Measurements from ENCODE around the gene MPHOSPH10. TPM values are rescaled to one million over a fixed set of nuclear protein-coding genes. Genes with fewer than 3 reads are reported as not detected.

Gene MPHOSPH10
- total and polyA plus RNA-seq, 2 of the 13 experiments (the other 11 are each of a cell fraction or from before 2014, with no cell fraction given): 37.8 to 137 TPM

DNA sequence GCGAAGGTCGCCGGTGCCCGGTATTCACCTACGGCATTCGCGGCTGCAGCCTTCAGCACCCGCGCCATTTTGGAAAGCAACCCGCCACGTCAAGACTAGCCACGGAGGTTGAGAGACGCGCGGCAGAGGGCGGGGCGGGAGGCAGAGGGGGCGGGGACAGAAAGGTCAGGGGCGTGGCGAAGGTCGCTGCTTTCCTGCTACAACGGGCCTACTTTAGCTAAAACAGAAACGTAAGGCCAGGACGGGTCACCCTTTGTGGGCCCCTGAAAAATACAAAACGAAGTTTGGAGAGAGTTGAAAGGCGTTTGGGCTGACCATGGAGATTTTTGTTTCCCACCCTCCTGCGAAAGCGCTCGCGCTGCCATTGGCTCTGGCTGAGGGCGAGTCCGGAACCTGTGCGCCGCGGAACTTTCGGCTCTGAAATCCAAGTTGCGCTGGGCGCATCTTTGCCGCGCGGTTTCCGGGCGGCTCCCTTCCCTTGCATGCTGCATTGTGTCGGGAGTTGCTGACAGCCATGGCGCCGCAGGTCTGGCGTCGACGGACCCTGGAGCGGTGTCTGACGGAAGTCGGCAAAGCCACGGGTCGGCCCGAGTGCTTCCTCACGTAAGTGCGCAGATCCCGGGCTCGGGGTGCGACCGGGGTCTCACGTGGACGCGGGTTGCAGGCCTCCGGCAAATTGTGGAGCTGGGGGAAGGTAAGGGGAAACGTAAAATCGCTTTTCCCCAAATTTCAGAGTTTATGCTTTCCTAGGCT, at the start of gene MPHOSPH10, which contains the start of gene MCEE (continued):
- TF ChIP-seq PAX8 (CRISPR knock-in tag; IDR thresholded peaks at IDR 0.05; ENCODE audit: borderline replicate concordance) (peak; percentile 81; the same call in 1 of the 2 replicates), HNF4G (IDR thresholded peaks at IDR 0.05; ENCODE audit: borderline replicate concordance, low read depth, low read length) (no peak), HNF4G (CRISPR knock-in tag; IDR thresholded peaks at IDR 0.05; ENCODE audit: borderline replicate concordance, low read depth) (peak; percentile 49), KLF13 (CRISPR knock-in tag; IDR thresholded peaks at IDR 0.05) (peak; percentile 90), ZNF343 (CRISPR knock-in tag; IDR thresholded peaks at IDR 0.05) (no peak), ZNF501 (CRISPR knock-in tag; IDR thresholded peaks at IDR 0.05) (peak; percentile 96; the same call in 1 of the 2 replicates), MTF1 (CRISPR knock-in tag; IDR thresholded peaks at IDR 0.05) (peak; percentile 75; the same call in 1 of the 2 replicates), ZNF460 (CRISPR knock-in tag; IDR thresholded peaks at IDR 0.05; ENCODE audit: borderline replicate concordance) (peak; percentile 46; the same call in 1 of the 2 replicates), CHD4 (IDR thresholded peaks at IDR 0.05; ENCODE audit: borderline replicate concordance, low read length) (no peak), HOXA5 (CRISPR knock-in tag; IDR thresholded peaks at IDR 0.05) (peak; percentile 91), ZNF263 (CRISPR knock-in tag; IDR thresholded peaks at IDR 0.05) (peak; percentile 52), MEIS2 (CRISPR knock-in tag; IDR thresholded peaks at IDR 0.05) (peak; percentile 91), KMT2B (CRISPR knock-in tag; IDR thresholded peaks at IDR 0.05) (peak; percentile 92), RBM22 (optimal IDR thresholded peaks at IDR 0.05; ENCODE audit: low read length) (peak; percentile 59), RARG (CRISPR knock-in tag; IDR thresholded peaks at IDR 0.05; ENCODE audit: low read depth) (no peak; the same call in none of the 2 replicates)
- TF ChIP-seq, protein P1, sequence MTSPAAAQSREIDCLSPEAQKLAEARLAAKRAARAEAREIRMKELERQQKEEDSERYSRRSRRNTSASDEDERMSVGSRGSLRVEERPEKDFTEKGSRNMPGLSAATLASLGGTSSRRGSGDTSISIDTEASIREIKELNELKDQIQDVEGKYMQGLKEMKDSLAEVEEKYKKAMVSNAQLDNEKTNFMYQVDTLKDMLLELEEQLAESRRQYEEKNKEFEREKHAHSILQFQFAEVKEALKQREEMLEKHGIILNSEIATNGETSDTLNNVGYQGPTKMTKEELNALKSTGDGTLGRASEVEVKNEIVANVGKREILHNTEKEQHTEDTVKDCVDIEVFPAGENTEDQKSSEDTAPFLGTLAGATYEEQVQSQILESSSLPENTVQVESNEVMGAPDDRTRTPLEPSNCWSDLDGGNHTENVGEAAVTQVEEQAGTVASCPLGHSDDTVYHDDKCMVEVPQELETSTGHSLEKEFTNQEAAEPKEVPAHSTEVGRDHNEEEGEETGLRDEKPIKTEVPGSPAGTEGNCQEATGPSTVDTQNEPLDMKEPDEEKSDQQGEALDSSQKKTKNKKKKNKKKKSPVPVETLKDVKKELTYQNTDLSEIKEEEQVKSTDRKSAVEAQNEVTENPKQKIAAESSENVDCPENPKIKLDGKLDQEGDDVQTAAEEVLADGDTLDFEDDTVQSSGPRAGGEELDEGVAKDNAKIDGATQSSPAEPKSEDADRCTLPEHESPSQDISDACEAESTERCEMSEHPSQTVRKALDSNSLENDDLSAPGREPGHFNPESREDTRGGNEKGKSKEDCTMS (CRISPR knock-in tag; conservative IDR thresholded peaks at IDR 0.05): peak; percentile 90
- TF ChIP-seq, protein P2, sequence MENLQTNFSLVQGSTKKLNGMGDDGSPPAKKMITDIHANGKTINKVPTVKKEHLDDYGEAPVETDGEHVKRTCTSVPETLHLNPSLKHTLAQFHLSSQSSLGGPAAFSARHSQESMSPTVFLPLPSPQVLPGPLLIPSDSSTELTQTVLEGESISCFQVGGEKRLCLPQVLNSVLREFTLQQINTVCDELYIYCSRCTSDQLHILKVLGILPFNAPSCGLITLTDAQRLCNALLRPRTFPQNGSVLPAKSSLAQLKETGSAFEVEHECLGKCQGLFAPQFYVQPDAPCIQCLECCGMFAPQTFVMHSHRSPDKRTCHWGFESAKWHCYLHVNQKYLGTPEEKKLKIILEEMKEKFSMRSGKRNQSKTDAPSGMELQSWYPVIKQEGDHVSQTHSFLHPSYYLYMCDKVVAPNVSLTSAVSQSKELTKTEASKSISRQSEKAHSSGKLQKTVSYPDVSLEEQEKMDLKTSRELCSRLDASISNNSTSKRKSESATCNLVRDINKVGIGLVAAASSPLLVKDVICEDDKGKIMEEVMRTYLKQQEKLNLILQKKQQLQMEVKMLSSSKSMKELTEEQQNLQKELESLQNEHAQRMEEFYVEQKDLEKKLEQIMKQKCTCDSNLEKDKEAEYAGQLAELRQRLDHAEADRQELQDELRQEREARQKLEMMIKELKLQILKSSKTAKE (CRISPR knock-in tag; IDR thresholded peaks at IDR 0.05; ENCODE audit: borderline replicate concordance): no peak; the same call in 1 of the 2 replicates
- TF ChIP-seq, protein P3, sequence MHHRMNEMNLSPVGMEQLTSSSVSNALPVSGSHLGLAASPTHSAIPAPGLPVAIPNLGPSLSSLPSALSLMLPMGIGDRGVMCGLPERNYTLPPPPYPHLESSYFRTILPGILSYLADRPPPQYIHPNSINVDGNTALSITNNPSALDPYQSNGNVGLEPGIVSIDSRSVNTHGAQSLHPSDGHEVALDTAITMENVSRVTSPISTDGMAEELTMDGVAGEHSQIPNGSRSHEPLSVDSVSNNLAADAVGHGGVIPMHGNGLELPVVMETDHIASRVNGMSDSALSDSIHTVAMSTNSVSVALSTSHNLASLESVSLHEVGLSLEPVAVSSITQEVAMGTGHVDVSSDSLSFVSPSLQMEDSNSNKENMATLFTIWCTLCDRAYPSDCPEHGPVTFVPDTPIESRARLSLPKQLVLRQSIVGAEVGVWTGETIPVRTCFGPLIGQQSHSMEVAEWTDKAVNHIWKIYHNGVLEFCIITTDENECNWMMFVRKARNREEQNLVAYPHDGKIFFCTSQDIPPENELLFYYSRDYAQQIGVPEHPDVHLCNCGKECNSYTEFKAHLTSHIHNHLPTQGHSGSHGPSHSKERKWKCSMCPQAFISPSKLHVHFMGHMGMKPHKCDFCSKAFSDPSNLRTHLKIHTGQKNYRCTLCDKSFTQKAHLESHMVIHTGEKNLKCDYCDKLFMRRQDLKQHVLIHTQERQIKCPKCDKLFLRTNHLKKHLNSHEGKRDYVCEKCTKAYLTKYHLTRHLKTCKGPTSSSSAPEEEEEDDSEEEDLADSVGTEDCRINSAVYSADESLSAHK (CRISPR knock-in tag; IDR thresholded peaks at IDR 0.05; ENCODE audit: borderline replicate concordance): peak; percentile 59; the same call in 1 of the 2 replicates
- TF ChIP-seq, protein P4, sequence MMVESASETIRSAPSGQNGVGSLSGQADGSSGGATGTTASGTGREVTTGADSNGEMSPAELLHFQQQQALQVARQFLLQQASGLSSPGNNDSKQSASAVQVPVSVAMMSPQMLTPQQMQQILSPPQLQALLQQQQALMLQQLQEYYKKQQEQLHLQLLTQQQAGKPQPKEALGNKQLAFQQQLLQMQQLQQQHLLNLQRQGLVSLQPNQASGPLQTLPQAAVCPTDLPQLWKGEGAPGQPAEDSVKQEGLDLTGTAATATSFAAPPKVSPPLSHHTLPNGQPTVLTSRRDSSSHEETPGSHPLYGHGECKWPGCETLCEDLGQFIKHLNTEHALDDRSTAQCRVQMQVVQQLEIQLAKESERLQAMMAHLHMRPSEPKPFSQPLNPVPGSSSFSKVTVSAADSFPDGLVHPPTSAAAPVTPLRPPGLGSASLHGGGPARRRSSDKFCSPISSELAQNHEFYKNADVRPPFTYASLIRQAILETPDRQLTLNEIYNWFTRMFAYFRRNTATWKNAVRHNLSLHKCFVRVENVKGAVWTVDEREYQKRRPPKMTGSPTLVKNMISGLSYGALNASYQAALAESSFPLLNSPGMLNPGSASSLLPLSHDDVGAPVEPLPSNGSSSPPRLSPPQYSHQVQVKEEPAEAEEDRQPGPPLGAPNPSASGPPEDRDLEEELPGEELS (CRISPR knock-in tag; IDR thresholded peaks at IDR 0.05): peak; percentile 52; the same call in 1 of the 2 replicates
- TF ChIP-seq, protein P5, sequence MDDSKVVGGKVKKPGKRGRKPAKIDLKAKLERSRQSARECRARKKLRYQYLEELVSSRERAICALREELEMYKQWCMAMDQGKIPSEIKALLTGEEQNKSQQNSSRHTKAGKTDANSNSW (CRISPR knock-in tag; IDR thresholded peaks at IDR 0.05; ENCODE audit: borderline replicate concordance): peak; percentile 97
